ENCODE data around the gene SFXN4. TPM values are rescaled to one million over a fixed set of nuclear protein-coding genes. Genes with fewer than 3 reads are reported as not detected.

Gene SFXN4
- total and polyA plus RNA-seq, 2 donors from 2014 or later, result 21.9 to 59.7 TPM

DNA sequence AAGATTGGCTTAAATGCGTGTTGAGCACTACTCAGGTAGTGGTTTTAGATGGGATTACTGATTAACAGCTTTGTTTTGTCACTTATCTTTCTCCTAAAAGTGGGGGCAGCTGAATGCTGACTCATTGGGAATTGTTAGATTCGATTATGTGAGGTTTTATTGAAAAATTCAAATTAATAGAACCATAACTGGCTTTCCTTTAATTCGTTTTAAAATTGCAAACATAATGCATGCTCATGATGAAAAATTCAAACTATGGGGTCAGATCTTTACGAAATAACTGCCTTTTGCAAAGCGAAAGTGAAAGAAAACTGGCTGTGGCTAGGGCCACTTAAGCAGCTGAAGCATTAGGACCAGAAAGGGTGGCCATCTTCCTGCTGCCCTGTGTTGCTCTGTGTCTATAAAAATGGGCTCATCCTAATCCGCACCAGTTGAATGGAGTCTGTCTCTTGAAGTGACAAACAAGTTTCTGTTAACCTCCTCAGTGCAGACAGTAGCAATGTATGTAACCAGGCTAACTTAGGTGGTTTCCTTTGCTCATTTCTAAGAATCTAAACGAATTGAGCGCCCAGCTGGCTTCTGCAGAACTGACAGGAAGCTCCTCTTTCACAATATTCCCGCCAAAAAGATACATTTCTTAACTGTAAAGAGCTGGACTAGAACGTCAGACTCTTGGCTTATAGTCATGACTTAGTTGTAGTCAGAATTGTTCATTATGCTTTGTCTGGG, 33.8 kb downstream of the SFXN4 start:
- FAIRE-seq (no peak), DNase-seq (no peak)
- intact Hi-C loops (cut with DNase I), result no loop called here
- TF ChIP-seq, protein P1, sequence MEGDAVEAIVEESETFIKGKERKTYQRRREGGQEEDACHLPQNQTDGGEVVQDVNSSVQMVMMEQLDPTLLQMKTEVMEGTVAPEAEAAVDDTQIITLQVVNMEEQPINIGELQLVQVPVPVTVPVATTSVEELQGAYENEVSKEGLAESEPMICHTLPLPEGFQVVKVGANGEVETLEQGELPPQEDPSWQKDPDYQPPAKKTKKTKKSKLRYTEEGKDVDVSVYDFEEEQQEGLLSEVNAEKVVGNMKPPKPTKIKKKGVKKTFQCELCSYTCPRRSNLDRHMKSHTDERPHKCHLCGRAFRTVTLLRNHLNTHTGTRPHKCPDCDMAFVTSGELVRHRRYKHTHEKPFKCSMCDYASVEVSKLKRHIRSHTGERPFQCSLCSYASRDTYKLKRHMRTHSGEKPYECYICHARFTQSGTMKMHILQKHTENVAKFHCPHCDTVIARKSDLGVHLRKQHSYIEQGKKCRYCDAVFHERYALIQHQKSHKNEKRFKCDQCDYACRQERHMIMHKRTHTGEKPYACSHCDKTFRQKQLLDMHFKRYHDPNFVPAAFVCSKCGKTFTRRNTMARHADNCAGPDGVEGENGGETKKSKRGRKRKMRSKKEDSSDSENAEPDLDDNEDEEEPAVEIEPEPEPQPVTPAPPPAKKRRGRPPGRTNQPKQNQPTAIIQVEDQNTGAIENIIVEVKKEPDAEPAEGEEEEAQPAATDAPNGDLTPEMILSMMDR (IDR thresholded peaks at IDR 0.05; ENCODE audit: borderline replicate concordance, extremely low read depth, insufficient read depth), result no peak
- no peaks in the 10 kb centered on the region for H3K27me3 ChIP-seq (ENCODE audit: control insufficient read depth, insufficient read depth, low read length)
- H3K27ac ChIP-seq (ENCODE audit: low read depth in 2 of 2, low read length in 2 of 2), result peak overlapping the region in 1 of 2 donors; percentile 55
- peaks cover 8 to 22% (median 14%) of the 10 kb centered on the region in 3 donors for H3K36me3 ChIP-seq (ENCODE audit: control insufficient read depth in 2 of 3, insufficient read depth in 3 of 3, low read length in 3 of 3)
- H3K4me1 ChIP-seq (ENCODE audit: control insufficient read depth in 2 of 3, insufficient read depth in 2 of 3, low read depth in 1 of 3, low read length in 3 of 3), result no peaks in the 10 kb centered on the region
- H3K9ac ChIP-seq (ENCODE audit: low read length in 3 of 3), result peak overlapping the region in 1 of 3 donors; percentile 50
- H3K9me3 ChIP-seq (ENCODE audit: control insufficient read depth in 2 of 3, insufficient read depth in 1 of 3, low read length in 3 of 3), result no peaks in the 10 kb centered on the region
- peak overlapping the region in 2 of 3 donors; percentile 24 to 66 for H3K4me3 ChIP-seq (ENCODE audit: low read length in 3 of 3)

GRCh38 chr10:119129721-119130120, 35.8 kb downstream of the SFXN4 start:
- Histone ChIP-seq H3K4me3 (ENCODE audit: low read length in 3 of 3) (no peak overlapping the region), H3K4me1 (ENCODE audit: control insufficient read depth in 2 of 3, insufficient read depth in 2 of 3, low read depth in 1 of 3, low read length in 3 of 3) (no peaks in the 10 kb centered on the region), H3K9me3 (ENCODE audit: control insufficient read depth in 2 of 3, insufficient read depth in 1 of 3, low read length in 3 of 3) (no peaks in the 10 kb centered on the region), H3K9ac (ENCODE audit: low read length in 3 of 3) (no peak overlapping the region), H3K27ac (ENCODE audit: low read depth in 2 of 2, low read length in 2 of 2) (no peak overlapping the region), H3K36me3 (ENCODE audit: control insufficient read depth in 2 of 3, insufficient read depth in 3 of 3, low read length in 3 of 3) (peaks cover 13 to 29% (median 14%) of the 10 kb centered on the region in 3 donors), H3K27me3 (ENCODE audit: control insufficient read depth, insufficient read depth, low read length) (no peaks in the 10 kb centered on the region)
- DNase-seq (no peak), FAIRE-seq (no peak)
- TF ChIP-seq, protein P1 (IDR thresholded peaks at IDR 0.05; ENCODE audit: borderline replicate concordance, extremely low read depth, insufficient read depth), result no peak
- intact Hi-C loops (cut with DNase I), result no loop called here

DNA sequence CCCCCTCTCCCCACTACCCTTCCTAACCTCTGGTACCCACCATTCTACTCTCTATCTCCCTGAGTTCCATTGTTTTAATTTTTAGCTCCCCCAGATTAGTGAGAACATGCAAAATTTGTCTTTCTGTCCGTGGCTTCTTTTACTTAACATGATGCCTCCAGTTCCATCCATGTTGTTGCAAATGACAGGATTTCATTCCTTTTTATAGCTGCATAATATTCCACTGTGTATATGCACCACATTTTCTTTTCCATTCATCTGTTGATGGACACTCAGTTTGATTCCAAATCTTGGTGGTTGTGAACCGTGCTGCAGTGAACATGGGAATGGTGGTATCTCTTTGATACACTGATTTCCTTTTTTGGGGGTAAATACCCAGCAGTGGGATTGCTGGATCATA, 39.6 kb downstream of the SFXN4 start:
- no peaks in the 10 kb centered on the region for H3K4me1 ChIP-seq (ENCODE audit: control insufficient read depth in 2 of 3, insufficient read depth in 2 of 3, low read depth in 1 of 3, low read length in 3 of 3)
- H3K9me3 ChIP-seq (ENCODE audit: control insufficient read depth in 2 of 3, insufficient read depth in 1 of 3, low read length in 3 of 3), result no peaks in the 10 kb centered on the region
- no peak overlapping the region for H3K9ac ChIP-seq (ENCODE audit: low read length in 3 of 3)
- H3K27ac ChIP-seq (ENCODE audit: low read depth in 2 of 2, low read length in 2 of 2), result no peak overlapping the region
- intact Hi-C loops (cut with DNase I), result no loop called here
- H3K4me3 ChIP-seq (ENCODE audit: low read length in 3 of 3), result no peak overlapping the region
- DNase-seq, result no peak
- FAIRE-seq, result no peak
- peaks cover 9 to 30% (median 11%) of the 10 kb centered on the region in 3 donors for H3K36me3 ChIP-seq (ENCODE audit: control insufficient read depth in 2 of 3, insufficient read depth in 3 of 3, low read length in 3 of 3)
- TF ChIP-seq, protein P1 (IDR thresholded peaks at IDR 0.05; ENCODE audit: borderline replicate concordance, extremely low read depth, insufficient read depth), result no peak
- H3K27me3 ChIP-seq (ENCODE audit: control insufficient read depth, insufficient read depth, low read length), result no peaks in the 10 kb centered on the region
